ENCODE data around the gene FLRT3. TPM values are rescaled to one million over a fixed set of nuclear protein-coding genes. Genes with fewer than 3 reads are reported as not detected.

The FLRT3 gene
- 0.69 and 2.5 TPM in 2 replicates for total RNA-seq (2014; rRNA removed; shearing (Covaris generic))
- 0.70 and 1.1 TPM in 2 replicates for polyA plus RNA-seq (2014; cell fraction: nucleus; rRNA removed)

DNA sequence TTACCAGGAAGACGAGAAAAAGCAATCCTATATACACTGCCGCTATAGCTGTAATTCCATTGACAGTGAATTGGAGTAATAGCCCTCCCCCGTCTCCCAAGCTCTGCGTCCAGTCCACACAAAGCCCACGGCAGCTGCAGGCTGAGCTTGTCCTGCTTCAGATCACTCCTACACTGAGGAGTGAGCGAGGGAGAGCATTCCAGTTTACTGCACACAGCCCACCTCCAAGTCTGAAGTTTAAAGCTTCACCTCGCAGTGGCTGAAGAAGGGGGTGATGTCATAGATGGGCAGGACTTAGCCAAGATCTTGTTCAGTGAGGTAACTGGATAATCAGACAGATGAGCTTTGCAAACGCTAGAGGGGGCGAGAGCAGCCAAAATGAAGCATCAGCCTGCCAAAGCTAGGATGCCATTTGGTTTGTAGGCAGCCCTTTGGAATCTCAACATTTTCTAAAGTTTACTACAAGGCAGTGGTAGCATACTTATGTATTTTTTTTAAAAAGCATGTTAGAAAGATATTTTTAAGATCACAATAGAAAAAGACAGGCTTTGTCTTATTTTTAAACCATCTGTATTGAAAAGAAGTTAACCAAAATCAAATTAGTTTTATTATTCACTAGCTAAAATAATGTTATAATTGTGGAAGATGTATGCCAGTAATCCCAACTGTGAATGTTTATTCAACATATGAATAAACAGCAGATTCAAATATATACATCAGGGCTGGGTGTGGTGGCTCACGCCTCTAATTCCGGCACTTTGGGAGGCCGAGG, at the start of gene FLRT3:
Gene FLRT3, minus strand, starts transcription at position 213 of the 772 bp plus-strand sequence. CDS start 10,106 bp downstream, outside the sequence.
- DNase-seq (ENCODE audit: extremely low read depth, low read depth) = peak; percentile 89

DNA sequence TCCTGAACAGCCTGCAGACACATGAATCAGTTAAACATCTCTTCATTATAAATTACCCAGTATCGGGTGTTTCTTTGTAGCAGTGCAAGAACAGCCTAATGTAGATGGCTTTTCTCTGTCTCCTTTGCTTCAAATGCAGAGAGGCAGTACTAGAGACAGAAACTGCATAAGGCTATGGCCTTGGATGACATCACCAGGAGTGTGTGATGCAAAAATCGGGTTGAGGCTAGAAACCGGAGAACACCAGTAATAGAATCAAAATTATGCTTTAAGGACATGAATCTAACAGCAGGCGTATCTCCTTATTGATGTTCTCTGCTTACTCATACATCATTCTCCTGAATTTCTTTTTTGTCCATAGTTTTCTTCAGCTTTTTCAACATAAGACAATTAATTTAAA, 49.3 kb upstream of the FLRT3 start:
- no peak for DNase-seq (ENCODE audit: extremely low read depth, low read depth)

DNA sequence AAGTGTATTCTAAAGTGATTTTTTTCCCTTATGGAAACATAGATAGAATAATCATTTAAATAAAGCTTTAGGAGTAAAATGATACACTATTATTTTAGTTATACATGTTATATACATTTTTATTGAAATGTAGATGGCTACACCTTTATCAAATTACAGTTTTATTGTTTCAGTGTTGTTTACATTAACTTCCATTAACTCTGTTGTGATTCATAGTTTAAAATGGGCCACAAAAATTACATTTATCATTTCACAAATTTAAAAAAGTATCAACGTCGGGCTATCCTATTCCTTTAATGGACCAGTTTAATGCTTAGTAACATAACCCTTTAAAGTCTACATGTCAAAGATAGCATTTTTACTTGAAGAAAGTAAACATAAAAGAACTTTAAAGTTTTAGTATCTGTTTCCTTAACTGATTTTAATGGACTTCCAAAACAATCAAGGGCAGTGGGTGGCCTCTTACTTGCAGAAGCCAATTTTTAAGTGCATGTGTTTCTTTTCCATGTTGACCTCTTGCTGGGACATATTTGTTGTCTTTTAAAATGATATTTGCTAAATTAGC, 47.8 kb upstream of the FLRT3 start:
- DNase-seq (ENCODE audit: extremely low read depth, low read depth) = no peak

DNA sequence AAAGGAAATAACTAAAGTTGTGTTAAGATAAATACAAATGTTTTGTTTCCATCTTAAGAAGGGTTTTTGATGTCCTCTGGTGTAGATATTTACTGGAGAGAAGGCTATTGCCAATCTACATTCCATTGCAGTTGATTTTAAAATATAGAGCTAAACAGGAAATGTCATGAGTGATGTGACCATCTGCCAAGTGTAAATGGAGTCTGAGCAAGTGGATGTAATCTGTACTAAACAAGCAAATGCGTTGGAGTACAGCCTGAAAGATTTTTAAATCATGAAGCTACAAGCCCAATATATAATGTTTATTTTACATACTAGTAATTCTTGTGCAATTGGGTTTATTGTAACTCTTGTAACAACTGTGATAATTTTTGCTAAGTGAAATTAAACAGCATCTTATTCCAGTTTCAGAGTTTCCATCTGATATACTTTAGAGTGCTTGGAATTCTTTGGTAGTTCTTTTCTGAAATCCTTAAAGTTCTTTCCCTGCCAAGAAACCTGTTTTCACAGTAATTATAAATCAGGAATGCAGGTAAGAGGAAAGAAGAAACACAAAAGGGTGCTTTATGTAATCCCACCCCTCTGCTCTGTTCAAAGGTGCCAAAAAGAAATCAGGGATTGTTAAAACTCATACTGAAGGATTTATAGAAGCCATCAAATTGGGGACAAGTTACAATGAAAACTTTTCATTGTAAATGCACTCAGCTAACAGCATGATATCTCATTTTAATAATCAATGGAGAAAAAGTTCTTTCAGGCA, 47.2 kb upstream of the FLRT3 start:
- DNase-seq (ENCODE audit: extremely low read depth, low read depth) = no peak

DNA sequence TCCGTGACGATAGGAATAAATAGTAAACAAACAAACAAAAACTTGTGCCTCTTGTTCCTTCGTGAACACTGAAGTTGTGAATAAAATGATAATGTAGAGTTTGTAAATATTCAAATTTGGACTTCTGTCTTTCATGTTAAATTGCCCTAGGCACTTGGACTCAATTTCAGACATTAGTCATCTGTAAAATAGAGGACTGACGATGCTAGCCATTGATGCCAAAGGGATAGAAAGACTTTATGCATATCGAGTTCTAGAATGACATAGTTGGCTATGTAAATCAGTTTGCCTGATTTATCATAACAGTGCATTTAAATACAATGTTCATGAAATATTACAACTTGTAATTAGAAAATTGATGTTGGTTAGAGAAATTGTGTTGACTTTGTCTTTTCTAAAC, 45.9 kb upstream of the FLRT3 start:
- no peak for DNase-seq (ENCODE audit: extremely low read depth, low read depth)

DNA sequence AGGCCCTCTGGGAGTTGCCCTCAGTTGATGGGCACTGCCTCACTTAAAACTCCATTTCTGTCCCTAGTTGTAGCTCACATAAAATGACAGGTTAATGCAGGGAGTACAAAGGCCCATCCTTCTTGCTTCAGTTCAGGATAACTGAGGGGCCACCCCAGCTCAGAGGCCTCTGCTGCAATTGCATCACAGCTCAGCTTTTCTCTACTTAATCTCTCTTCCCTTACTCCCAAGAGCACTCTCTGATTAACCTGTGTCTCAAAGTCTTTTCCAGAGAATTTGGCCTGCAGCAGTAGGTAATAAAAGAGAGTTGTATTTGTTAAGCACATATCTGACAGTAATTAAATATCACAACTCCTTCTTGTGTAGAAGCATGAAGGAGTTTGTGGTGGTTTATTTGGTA, 40.9 kb upstream of the FLRT3 start:
- no peak for DNase-seq (ENCODE audit: extremely low read depth, low read depth)

GRCh38 chr20:14375416-14375985, 38.1 kb upstream of the FLRT3 start:
- DNase-seq (ENCODE audit: extremely low read depth, low read depth) = no peak

- no peak for DNase-seq (ENCODE audit: extremely low read depth, low read depth)
These were observed 36.8 kb upstream of the FLRT3 start for GRCh38 chr20:14374196-14374595.

DNA sequence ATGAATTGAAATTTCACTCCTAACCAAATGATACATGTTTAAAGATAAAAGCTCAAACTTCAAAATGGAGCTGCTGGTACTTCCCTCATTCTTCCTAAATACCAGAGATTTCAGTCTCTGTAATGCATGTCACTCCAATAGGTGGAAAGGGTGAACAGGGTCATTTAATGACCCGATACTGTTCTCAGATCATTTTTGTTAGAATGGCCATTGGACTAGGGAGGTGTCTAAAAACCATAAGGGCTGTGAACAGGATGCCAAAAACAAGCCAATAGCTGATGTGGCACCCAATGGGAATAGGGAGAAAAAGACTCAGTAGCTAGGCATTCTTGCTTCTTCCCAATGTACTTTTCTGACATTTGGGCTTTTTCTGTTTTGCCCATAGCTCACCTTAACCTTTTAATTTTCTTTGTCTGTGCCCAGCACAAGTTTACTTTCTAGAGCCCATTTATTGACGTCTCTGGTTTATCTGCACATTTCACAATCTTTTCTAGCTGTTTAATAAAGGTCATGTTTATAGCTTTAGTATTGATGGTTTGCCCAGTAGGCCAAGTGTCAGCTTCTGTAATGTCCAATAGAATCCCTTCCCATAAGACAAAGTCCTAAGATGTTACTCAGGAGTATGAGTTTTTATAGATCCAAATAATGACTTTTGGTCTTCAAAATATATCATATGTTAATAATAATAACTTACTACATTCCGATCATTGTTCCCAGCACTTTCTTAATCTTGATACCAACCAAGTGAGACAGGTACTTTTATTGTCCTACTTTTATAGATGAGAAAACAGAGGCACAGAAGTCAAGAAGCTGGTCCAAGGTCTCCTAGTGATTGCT, 24.3 kb upstream of the FLRT3 start:
- no peak for DNase-seq (ENCODE audit: extremely low read depth, low read depth)

- DNase-seq (ENCODE audit: extremely low read depth, low read depth) = no peak
These were observed 23.0 kb upstream of the FLRT3 start for GRCh38 chr20:14360416-14360815.

DNA sequence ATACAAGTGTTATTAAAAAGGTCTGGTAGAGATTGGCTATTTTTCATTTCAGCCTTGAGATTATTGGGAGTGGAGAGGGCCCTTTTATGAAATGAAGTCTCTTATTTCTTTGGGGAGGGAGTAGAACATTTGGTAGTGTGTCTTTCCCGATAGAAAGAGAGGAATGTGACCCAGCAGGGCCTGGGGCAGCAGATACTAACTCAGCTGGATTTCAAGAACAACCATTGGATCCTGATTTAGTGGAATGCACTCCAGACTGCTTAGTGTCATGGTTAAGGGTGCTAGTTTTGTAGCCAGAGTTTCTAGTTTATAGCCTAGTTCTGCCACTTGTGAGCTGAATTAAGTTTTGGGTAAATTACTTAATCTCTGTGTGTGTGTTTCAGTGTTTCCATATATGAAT, 18.4 kb upstream of the FLRT3 start:
- DNase-seq (ENCODE audit: extremely low read depth, low read depth) = no peak

DNA sequence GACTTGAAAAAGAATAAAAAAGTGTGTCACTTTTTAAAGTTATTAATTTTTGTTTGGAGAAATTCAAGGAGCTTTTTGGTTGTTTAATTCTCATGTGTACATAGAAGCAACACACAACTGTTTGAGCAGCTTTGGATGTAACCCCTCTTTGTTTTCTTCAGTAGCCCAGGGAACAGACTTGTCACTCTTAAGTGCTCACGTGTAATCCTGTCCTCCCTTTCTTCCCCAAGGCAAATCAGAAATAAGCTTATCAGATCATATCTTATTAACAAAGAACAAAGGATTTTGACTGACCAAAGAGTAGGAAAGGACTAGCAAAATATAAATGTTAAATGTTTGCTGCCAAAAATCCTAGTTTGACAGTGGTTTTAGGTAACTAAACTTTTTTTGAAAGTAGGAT, 7.3 kb upstream of the FLRT3 start:
- no peak for DNase-seq (ENCODE audit: extremely low read depth, low read depth)

GRCh38 chr20:14343491-14344065, 6.2 kb upstream of the FLRT3 start:
- no peak for DNase-seq (ENCODE audit: extremely low read depth, low read depth)

GRCh38 chr20:14342918-14343317, 5.5 kb upstream of the FLRT3 start:
- DNase-seq (ENCODE audit: extremely low read depth, low read depth) = no peak

GRCh38 chr20:14341801-14342200, 4.4 kb upstream of the FLRT3 start:
- DNase-seq (ENCODE audit: extremely low read depth, low read depth) = no peak

DNA sequence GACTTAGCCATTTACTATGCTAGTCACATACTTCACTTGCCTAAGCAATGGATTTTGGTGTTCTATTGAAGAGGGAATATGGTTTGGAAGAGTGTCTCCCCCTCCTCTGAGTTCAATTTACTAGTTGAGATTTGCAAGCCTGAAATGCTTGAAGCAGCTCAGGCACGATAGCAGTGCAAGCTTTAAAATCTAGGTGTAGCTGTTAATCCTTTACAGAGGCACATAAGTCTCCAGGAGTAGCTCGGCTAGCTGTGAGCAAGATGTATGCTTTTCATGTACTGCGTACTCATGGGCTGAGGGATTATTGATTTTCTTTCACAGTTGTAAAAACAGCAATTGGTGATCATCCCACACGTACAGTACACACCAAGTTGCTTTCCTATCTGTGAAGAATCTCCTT, 726 bp downstream of the FLRT3 start:
- no peak for DNase-seq (ENCODE audit: extremely low read depth, low read depth)

DNA sequence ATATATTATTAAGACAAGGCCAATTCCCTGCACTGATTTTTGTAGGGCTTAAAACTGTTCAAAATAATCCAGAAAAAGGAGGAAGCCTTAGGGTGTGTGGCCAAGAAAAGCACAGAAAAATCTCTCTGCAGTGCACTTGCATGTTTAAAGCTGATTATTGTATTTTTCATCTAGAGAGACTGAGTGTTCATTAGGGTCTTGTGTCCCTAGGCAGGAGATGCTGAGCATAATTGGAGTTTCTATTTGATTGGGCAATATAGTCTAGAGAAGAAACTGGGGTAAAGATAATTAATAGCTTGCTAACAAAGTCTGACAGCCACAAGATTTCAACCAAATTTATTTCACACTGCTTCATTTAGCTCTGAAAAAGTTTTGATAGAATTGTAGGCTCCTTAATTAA, 2.4 kb downstream of the FLRT3 start:
- no peak for DNase-seq (ENCODE audit: extremely low read depth, low read depth)

DNA sequence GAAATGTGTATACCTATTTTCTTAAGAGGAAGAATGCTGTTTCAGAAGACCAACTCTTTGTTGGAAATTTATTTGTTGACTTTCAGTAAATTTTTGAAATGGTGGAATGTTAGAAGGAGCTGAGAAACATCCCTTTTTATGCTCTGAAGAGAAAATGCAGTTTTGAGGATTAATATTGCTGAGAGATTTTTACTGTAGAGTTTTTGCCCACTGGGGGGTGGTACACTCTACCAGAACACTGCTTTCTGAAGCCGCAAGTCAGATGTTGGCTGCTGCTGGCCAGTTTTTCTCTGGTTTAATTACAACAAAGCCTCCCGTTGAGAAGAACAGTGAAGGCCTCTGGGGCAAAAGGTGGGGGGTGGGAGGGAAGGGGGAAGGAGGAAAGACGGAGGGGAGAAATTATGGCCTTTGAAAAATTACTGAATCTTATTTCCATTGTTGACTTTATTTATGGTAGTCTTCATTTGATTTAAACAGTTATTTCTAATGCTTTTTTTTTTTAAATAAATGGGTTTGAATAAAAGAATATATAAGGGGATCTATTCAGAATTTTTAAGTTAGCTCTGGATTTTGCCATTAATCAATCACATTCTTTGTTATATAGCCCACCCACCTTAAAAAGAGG, 3.0 kb downstream of the FLRT3 start:
- DNase-seq (ENCODE audit: extremely low read depth, low read depth) = peak; percentile 34

DNA sequence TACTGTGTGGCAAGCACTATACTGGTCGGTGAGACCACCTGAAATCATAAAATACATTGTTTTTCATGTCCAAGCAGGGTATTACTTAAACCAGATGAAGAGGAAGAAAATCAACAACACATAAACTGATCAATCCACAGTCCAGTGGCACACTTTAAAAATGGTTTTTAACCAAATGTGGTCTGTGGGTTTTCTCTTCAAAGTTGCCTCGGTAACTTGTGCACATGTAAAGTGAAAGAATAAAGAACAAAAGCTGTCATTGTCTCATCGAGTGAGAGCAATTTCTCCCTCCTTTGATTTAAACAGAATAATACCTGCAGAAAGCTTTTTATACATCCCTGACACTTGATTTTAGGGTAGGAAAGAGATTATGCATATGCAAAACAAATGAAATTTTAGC, 3.7 kb downstream of the FLRT3 start:
- DNase-seq (ENCODE audit: extremely low read depth, low read depth) = no peak

GRCh38 chr20:14332866-14333265, 4.5 kb downstream of the FLRT3 start:
- DNase-seq (ENCODE audit: extremely low read depth, low read depth) = no peak

Measured in NCI-H460 (cell line).